Neuronal stem cell (in vitro differentiated cells): ENCODE measurements around the gene KLHL8.

Source experiments
- DNase-seq: peaks from one replicate; pipeline ENCODE4 v3.0.0-alpha.2; 2013; ENCODE audit warnings: low spot score
- H2AFZ ChIP-seq: one replicate; pipeline ENCODE4 v1.6.1; 2013; ENCODE audit warnings: mild to moderate bottlenecking, low read length, inconsistent platforms
- H2AK5ac ChIP-seq: 2 replicates; pipeline ENCODE4 v1.6.1; 2013; ENCODE audit warnings: low read depth, mild to moderate bottlenecking, inconsistent platforms, low read length, moderate library complexity, mixed read lengths
- H2BK120ac ChIP-seq: 2 replicates; pipeline ENCODE4 v1.6.1; 2013; ENCODE audit warnings: low read depth, mild to moderate bottlenecking, inconsistent platforms, low read length, moderate library complexity, mixed read lengths
- H2BK12ac ChIP-seq: one replicate; pipeline ENCODE4 v1.6.1; 2013; ENCODE audit warnings: low read length, inconsistent platforms
- H2BK15ac ChIP-seq: 2 replicates; pipeline ENCODE4 v1.6.1; 2013; ENCODE audit warnings: mild to moderate bottlenecking, low read length, inconsistent platforms, mixed read lengths
- H2BK5ac ChIP-seq: one replicate; pipeline ENCODE4 v1.6.1; 2013; ENCODE audit warnings: inconsistent platforms, mild to moderate bottlenecking, low read length, moderate library complexity
- H3K14ac ChIP-seq: one replicate; pipeline ENCODE4 v1.6.1; 2013; ENCODE audit warnings: low read length, inconsistent platforms
- H3K18ac ChIP-seq: 2 replicates; pipeline ENCODE4 v1.6.1; 2013; ENCODE audit warnings: low read length, inconsistent platforms
- H3K23ac ChIP-seq: 2 replicates; pipeline ENCODE4 v1.6.1; 2013; ENCODE audit warnings: low read depth, mild to moderate bottlenecking, mixed read lengths, low read length, inconsistent platforms; ENCODE audit not compliant: poor library complexity
- H3K27ac ChIP-seq: replicated peaks from 3 replicates; pipeline ENCODE4 v1.5.1; 2013; ENCODE audit warnings: low read length, inconsistent platforms
- H3K27me3 ChIP-seq, 3 experiments: 2 replicates each; pipeline ENCODE4 v1.6.1; 2013; ENCODE audit warnings: low read length in 3 of 3, mild to moderate bottlenecking in 2 of 3, inconsistent platforms in 1 of 3, low read depth in 1 of 3, mixed read lengths in 1 of 3, moderate library complexity in 1 of 3; ENCODE audit not compliant: control insufficient read depth in 3 of 3, insufficient read depth in 3 of 3
- H3K36me3 ChIP-seq, 2 donors: replicated peaks in 1 of 2; 2 replicates each; pipeline ENCODE4 v1.6.1; 2013; ENCODE audit warnings: low read length in 2 of 2; ENCODE audit not compliant: control insufficient read depth in 2 of 2, insufficient read depth in 2 of 2
- H3K4ac ChIP-seq: 2 replicates; pipeline ENCODE4 v1.6.1; 2013; ENCODE audit warnings: inconsistent platforms, mild to moderate bottlenecking, low read length, moderate library complexity
- H3K4me1 ChIP-seq, 2 donors: 1 replicate in 1 of 2; 2 replicates in 1 of 2; pipeline ENCODE4 v1.6.1; 2013; ENCODE audit warnings: low read length in 2 of 2, low read depth in 1 of 2; ENCODE audit not compliant: control insufficient read depth in 2 of 2, insufficient read depth in 1 of 2
- H3K4me2 ChIP-seq: one replicate; pipeline ENCODE4 v1.6.1; 2013; ENCODE audit warnings: mild to moderate bottlenecking, low read length, inconsistent platforms; ENCODE audit not compliant: insufficient read depth, poor library complexity, severe bottlenecking
- H3K4me3 ChIP-seq, 2 donors: 2 replicates each; pipeline ENCODE4 v1.5.1; 2013; ENCODE audit warnings: low read length in 2 of 2, mild to moderate bottlenecking in 2 of 2, inconsistent platforms in 1 of 2, moderate library complexity in 1 of 2
- H3K79me1 ChIP-seq: one replicate; pipeline ENCODE4 v1.6.1; 2013; ENCODE audit warnings: low read depth, mild to moderate bottlenecking, inconsistent platforms, low read length, moderate library complexity
- H3K9ac ChIP-seq: one replicate; pipeline ENCODE4 v1.6.1; 2013; ENCODE audit warnings: mild to moderate bottlenecking, low read depth, low read length, inconsistent platforms; ENCODE audit not compliant: poor library complexity
- H3K9me3 ChIP-seq, 2 donors: replicated peaks in 1 of 2; 2 replicates each; pipeline versions ENCODE3 to v1.6.1; 2013; ENCODE audit warnings: low read length in 2 of 2, mild to moderate bottlenecking in 2 of 2, inconsistent platforms in 1 of 2, low read depth in 1 of 2, mixed read lengths in 1 of 2, moderate library complexity in 1 of 2; ENCODE audit not compliant: control insufficient read depth in 2 of 2, insufficient read depth in 1 of 2
- H4K8ac ChIP-seq: one replicate; pipeline ENCODE4 v1.6.1; 2013; ENCODE audit warnings: low read depth, mild to moderate bottlenecking, inconsistent platforms, low read length, moderate library complexity
- H4K91ac ChIP-seq: one replicate; pipeline ENCODE4 v1.6.1; 2013; ENCODE audit warnings: low read length, low read depth, mild to moderate bottlenecking, inconsistent platforms; ENCODE audit not compliant: poor library complexity
- whole genome bisulfite sequencing, 2 donors: extraction: QIAGEN DNeasy Blood & Tissue Kit; methylation state at CpG; one replicate each; pipeline ENCODE4 v1.1.7; 2013; ENCODE audit warnings: missing lambda C conversion rate in 2 of 2, mixed read lengths in 1 of 2; ENCODE audit not compliant: insufficient read length in 2 of 2, insufficient replicate concordance in 1 of 2; ENCODE audit errors: extremely low coverage in 2 of 2; 5-methylcytosine and 5-hydroxymethylcytosine counted together

KLHL8 gene

GRCh38 chr4:87216469-87216868, 3.9 kb downstream of the KLHL8 start:
- Histone ChIP-seq H3K27ac (no peak overlapping the region), H3K23ac (no peak overlapping the region), H4K91ac (no peak overlapping the region), H3K4me3 (no peak overlapping the region), H3K79me1 (peaks cover 6% of the 10 kb centered on the region), H3K4me2 (no peak overlapping the region), H2AFZ (no peak overlapping the region), H3K4ac (no peak overlapping the region), H3K4me1 (peaks cover 3 to 6% of the 10 kb centered on the region in 2 donors), H2BK120ac (no peak overlapping the region), H2BK12ac (no peak overlapping the region), H2BK15ac (no peak overlapping the region), H3K18ac (no peak overlapping the region), H2AK5ac (no peak overlapping the region), H3K9ac (no peak overlapping the region), H3K14ac (no peak overlapping the region), H3K36me3 (peaks cover 0 to 3% of the 10 kb centered on the region in 2 donors), H2BK5ac (no peak overlapping the region), H4K8ac (no peak overlapping the region), H3K9me3 (no peaks in the 10 kb centered on the region), H3K27me3 (no peaks in the 10 kb centered on the region)
- WGBS, 2 donors: no CpG with 5 or more reads among the region's 1 CpG
- no peak for DNase-seq

GRCh38 chr4:87213421-87214075, 6.9 kb downstream of the KLHL8 start:
- no peak overlapping the region for H3K4me2 ChIP-seq
- no peak overlapping the region for H2BK120ac ChIP-seq
- no peak overlapping the region for H3K4ac ChIP-seq
- H3K4me3 ChIP-seq: no peak overlapping the region
- H3K27ac ChIP-seq: no peak overlapping the region
- H2AFZ ChIP-seq: no peak overlapping the region
- no peaks in the 10 kb centered on the region for H3K4me1 ChIP-seq
- H4K8ac ChIP-seq: no peak overlapping the region
- no peak overlapping the region for H2BK12ac ChIP-seq
- H3K36me3 ChIP-seq: peaks cover 0 to 3% of the 10 kb centered on the region in 2 donors
- H3K9ac ChIP-seq: no peak overlapping the region
- H3K23ac ChIP-seq: no peak overlapping the region
- no peak overlapping the region for H3K18ac ChIP-seq
- no peak overlapping the region for H4K91ac ChIP-seq
- no peaks in the 10 kb centered on the region for H3K79me1 ChIP-seq
- no peak overlapping the region for H2AK5ac ChIP-seq
- no peak overlapping the region for H2BK5ac ChIP-seq
- H3K14ac ChIP-seq: no peak overlapping the region
- H3K9me3 ChIP-seq: no peaks in the 10 kb centered on the region
- no peaks in the 10 kb centered on the region for H3K27me3 ChIP-seq
- DNase-seq: no peak
- H2BK15ac ChIP-seq: no peak overlapping the region
- no CpG with 5 or more reads among the region's 5 CpGs for WGBS, 2 donors

GRCh38 chr4:87211249-87211952, 9.0 kb downstream of the KLHL8 start:
- Histone ChIP-seq H3K36me3 (peaks cover 2 to 7% of the 10 kb centered on the region in 2 donors), H3K27ac (no peak overlapping the region), H2AK5ac (no peak overlapping the region), H3K27me3 (no peaks in the 10 kb centered on the region), H3K18ac (no peak overlapping the region), H3K9ac (no peak overlapping the region), H3K9me3 (peaks cover 0 to 3% of the 10 kb centered on the region in 2 donors), H3K4ac (no peak overlapping the region), H4K91ac (no peak overlapping the region), H2BK5ac (no peak overlapping the region), H2BK15ac (no peak overlapping the region), H3K14ac (no peak overlapping the region), H3K4me1 (no peaks in the 10 kb centered on the region), H3K79me1 (peaks cover 3% of the 10 kb centered on the region), H3K4me3 (no peak overlapping the region), H3K4me2 (no peak overlapping the region), H2BK120ac (no peak overlapping the region), H2AFZ (no peak overlapping the region), H2BK12ac (no peak overlapping the region), H3K23ac (no peak overlapping the region), H4K8ac (no peak overlapping the region)
- WGBS, 2 donors: no CpG with 5 or more reads among the region's 5 CpGs
- DNase-seq: no peak

GRCh38 chr4:87209696-87210095, 10.7 kb downstream of the KLHL8 start:
- Histone ChIP-seq H4K8ac (no peak overlapping the region), H2BK12ac (no peak overlapping the region), H3K9me3 (peaks cover 0 to 3% of the 10 kb centered on the region in 2 donors), H3K4me1 (no peaks in the 10 kb centered on the region), H2AK5ac (no peak overlapping the region), H2AFZ (no peak overlapping the region), H3K36me3 (peaks cover 2 to 9% of the 10 kb centered on the region in 2 donors), H3K14ac (no peak overlapping the region), H3K4me3 (no peak overlapping the region), H3K18ac (no peak overlapping the region), H2BK120ac (no peak overlapping the region), H3K79me1 (peaks cover 3% of the 10 kb centered on the region), H2BK5ac (no peak overlapping the region), H3K9ac (no peak overlapping the region), H2BK15ac (no peak overlapping the region), H3K4me2 (no peak overlapping the region), H3K27me3 (no peaks in the 10 kb centered on the region), H3K27ac (no peak overlapping the region), H3K4ac (no peak overlapping the region), H3K23ac (no peak overlapping the region), H4K91ac (no peak overlapping the region)
- DNase-seq: no peak
- WGBS, 2 donors: no CpG with 5 or more reads among the region's 6 CpGs
